GM23248 (cell line): ENCODE data around the gene GAB3.

Source experiments
- EZH2 ChIP-seq: fragments of 200-600 bp; sonication (generic); IDR thresholded peaks from 2 replicates; pipeline ENCODE4 v1.6.1; 2018; ENCODE audit warnings: antibody characterized with exemption, mild to moderate bottlenecking; ENCODE audit not compliant: insufficient read depth, poor library complexity, severe bottlenecking
- EZH2phosphoT487 ChIP-seq: fragments of 200-600 bp; sonication (generic); IDR thresholded peaks from 2 replicates; pipeline ENCODE4 v1.6.1; 2018; ENCODE audit warnings: antibody characterized with exemption, moderate library complexity, mild to moderate bottlenecking, low read depth; ENCODE audit not compliant: insufficient read depth

DNA sequence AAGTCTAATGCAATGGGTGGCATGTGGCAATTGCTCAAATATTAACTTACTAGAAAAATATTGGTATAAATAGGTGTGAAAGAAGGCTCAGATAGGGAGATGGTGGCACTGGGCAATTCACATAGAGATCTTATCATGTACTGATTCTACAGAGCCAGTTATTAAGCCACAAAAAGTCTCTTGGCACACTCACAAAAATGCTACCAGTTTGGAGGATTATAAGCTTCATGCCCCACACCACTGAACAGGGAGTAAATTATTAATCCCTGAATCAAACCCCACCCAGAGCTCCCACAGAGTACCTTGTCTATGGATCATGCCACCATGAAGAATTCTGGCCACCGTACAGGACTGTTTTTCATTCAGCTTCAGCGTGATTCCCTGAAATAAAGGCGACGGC lies 40.6 kb upstream of the GAB3 start:
- TF ChIP-seq EZH2phosphoT487 (no peak), EZH2 (no peak)
